SK-N-SH (cell line): ENCODE data around the gene HECTD4.

ENCODE experiments used
- EZH2phosphoT487 ChIP-seq: fragments of 200-600 bp; sonication (generic); IDR thresholded peaks from 2 replicates; pipeline ENCODE4 v1.6.1; 2017; ENCODE audit warnings: low read depth, mixed run types, mild to moderate bottlenecking, antibody characterized with exemption, moderate library complexity, borderline replicate concordance
- GABPA ChIP-seq: IDR thresholded peaks from 2 replicates; pipeline ENCODE4 v1.4.0; 2012; ENCODE audit warnings: low read depth, mild to moderate bottlenecking
- MXI1 ChIP-seq: IDR thresholded peaks from 2 replicates; pipeline ENCODE4 v1.6.1; 2012; ENCODE audit warnings: mild to moderate bottlenecking, low read depth, low read length, improper control_type of control experiment
- TCF12 ChIP-seq: IDR thresholded peaks from 2 replicates; pipeline ENCODE4 v1.4.0; 2012
- TF ChIP-seq, protein P1 (sequence below): fragments of 200-600 bp; sonication (generic); IDR thresholded peaks from 2 replicates; pipeline ENCODE4 v1.6.1; 2017; ENCODE audit warnings: antibody characterized with exemption, mild to moderate bottlenecking, moderate library complexity
- TF ChIP-seq, protein P2 (sequence below): IDR thresholded peaks from 2 replicates; pipeline ENCODE4 v1.6.1; 2012; ENCODE audit warnings: mild to moderate bottlenecking, low read depth, low read length, moderate library complexity
- TF ChIP-seq, protein P3 (sequence below): IDR thresholded peaks from 2 replicates; pipeline ENCODE4 v1.4.0; 2012; ENCODE audit warnings: low read depth
- TF ChIP-seq, protein P4 (sequence below): IDR thresholded peaks from 2 replicates; pipeline ENCODE4 v1.4.0; 2012; ENCODE audit warnings: low read depth, borderline replicate concordance

DNA sequence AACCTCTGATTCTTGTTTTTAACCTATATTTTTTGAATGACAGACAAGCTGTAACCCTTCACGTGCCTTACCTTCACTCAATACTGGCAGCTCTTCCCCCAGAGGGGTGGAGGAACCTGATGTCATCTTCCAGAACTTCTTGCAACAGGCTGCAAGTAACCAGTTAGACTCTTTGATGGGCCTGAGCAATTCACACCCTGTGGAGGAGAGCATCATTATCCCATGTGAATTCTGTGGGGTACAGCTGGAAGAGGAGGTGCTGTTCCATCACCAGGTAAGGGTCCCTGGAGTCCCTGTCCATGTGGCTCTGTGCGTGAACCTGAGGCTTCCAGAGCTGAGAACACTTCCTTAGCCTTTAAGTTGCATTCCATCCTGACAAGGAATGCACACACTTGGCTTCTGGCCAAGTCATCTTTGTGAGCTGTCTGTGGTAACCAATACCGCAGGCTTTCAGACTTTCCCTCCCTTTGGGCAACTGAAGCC lies 234.2 kb downstream of the HECTD4 start:
- TF ChIP-seq, protein P1, sequence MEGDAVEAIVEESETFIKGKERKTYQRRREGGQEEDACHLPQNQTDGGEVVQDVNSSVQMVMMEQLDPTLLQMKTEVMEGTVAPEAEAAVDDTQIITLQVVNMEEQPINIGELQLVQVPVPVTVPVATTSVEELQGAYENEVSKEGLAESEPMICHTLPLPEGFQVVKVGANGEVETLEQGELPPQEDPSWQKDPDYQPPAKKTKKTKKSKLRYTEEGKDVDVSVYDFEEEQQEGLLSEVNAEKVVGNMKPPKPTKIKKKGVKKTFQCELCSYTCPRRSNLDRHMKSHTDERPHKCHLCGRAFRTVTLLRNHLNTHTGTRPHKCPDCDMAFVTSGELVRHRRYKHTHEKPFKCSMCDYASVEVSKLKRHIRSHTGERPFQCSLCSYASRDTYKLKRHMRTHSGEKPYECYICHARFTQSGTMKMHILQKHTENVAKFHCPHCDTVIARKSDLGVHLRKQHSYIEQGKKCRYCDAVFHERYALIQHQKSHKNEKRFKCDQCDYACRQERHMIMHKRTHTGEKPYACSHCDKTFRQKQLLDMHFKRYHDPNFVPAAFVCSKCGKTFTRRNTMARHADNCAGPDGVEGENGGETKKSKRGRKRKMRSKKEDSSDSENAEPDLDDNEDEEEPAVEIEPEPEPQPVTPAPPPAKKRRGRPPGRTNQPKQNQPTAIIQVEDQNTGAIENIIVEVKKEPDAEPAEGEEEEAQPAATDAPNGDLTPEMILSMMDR = no peak
- TF ChIP-seq MXI1 (no peak), EZH2phosphoT487 (no peak), TCF12 (no peak), GABPA (no peak)
- TF ChIP-seq, protein P2, sequence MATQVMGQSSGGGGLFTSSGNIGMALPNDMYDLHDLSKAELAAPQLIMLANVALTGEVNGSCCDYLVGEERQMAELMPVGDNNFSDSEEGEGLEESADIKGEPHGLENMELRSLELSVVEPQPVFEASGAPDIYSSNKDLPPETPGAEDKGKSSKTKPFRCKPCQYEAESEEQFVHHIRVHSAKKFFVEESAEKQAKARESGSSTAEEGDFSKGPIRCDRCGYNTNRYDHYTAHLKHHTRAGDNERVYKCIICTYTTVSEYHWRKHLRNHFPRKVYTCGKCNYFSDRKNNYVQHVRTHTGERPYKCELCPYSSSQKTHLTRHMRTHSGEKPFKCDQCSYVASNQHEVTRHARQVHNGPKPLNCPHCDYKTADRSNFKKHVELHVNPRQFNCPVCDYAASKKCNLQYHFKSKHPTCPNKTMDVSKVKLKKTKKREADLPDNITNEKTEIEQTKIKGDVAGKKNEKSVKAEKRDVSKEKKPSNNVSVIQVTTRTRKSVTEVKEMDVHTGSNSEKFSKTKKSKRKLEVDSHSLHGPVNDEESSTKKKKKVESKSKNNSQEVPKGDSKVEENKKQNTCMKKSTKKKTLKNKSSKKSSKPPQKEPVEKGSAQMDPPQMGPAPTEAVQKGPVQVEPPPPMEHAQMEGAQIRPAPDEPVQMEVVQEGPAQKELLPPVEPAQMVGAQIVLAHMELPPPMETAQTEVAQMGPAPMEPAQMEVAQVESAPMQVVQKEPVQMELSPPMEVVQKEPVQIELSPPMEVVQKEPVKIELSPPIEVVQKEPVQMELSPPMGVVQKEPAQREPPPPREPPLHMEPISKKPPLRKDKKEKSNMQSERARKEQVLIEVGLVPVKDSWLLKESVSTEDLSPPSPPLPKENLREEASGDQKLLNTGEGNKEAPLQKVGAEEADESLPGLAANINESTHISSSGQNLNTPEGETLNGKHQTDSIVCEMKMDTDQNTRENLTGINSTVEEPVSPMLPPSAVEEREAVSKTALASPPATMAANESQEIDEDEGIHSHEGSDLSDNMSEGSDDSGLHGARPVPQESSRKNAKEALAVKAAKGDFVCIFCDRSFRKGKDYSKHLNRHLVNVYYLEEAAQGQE = peak; percentile 10; the same call in 1 of the 2 replicates
- TF ChIP-seq, protein P3, sequence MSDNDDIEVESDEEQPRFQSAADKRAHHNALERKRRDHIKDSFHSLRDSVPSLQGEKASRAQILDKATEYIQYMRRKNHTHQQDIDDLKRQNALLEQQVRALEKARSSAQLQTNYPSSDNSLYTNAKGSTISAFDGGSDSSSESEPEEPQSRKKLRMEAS = no peak
- TF ChIP-seq, protein P4, sequence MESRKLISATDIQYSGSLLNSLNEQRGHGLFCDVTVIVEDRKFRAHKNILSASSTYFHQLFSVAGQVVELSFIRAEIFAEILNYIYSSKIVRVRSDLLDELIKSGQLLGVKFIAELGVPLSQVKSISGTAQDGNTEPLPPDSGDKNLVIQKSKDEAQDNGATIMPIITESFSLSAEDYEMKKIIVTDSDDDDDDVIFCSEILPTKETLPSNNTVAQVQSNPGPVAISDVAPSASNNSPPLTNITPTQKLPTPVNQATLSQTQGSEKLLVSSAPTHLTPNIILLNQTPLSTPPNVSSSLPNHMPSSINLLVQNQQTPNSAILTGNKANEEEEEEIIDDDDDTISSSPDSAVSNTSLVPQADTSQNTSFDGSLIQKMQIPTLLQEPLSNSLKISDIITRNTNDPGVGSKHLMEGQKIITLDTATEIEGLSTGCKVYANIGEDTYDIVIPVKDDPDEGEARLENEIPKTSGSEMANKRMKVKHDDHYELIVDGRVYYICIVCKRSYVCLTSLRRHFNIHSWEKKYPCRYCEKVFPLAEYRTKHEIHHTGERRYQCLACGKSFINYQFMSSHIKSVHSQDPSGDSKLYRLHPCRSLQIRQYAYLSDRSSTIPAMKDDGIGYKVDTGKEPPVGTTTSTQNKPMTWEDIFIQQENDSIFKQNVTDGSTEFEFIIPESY = no peak
